CD4-positive, alpha-beta T cell treated with Interleukin-15 for 4 hours (primary cell): ENCODE measurements around the gene PCDHGA1.
"Not testable (repeated sequence)": the region's sequence is repeated elsewhere in the genome, so short reads cannot be mapped to it uniquely, and the experiment has no call there.

Experiments
- DNase-seq: peaks from one replicate; pipeline ENCODE4 v3.0.0-alpha.2; 2020; ENCODE audit warnings: low spot score

Gene PCDHGA1

DNA sequence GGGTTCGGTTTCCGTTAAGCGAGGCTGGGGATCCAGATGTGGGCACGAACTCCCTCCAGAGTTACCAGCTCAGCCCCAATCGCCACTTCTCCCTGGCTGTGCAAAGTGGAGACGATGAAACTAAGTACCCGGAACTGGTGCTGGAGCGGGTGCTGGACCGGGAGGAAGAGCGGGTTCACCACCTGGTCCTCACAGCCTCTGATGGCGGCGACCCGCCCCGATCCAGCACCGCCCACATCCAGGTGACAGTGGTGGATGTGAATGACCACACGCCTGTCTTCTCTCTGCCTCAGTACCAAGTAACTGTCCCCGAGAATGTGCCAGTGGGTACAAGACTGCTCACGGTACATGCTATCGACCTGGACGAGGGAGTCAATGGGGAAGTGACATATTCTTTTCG lies 53.0 kb downstream of the PCDHGA1 start:
- no peak for DNase-seq

DNA sequence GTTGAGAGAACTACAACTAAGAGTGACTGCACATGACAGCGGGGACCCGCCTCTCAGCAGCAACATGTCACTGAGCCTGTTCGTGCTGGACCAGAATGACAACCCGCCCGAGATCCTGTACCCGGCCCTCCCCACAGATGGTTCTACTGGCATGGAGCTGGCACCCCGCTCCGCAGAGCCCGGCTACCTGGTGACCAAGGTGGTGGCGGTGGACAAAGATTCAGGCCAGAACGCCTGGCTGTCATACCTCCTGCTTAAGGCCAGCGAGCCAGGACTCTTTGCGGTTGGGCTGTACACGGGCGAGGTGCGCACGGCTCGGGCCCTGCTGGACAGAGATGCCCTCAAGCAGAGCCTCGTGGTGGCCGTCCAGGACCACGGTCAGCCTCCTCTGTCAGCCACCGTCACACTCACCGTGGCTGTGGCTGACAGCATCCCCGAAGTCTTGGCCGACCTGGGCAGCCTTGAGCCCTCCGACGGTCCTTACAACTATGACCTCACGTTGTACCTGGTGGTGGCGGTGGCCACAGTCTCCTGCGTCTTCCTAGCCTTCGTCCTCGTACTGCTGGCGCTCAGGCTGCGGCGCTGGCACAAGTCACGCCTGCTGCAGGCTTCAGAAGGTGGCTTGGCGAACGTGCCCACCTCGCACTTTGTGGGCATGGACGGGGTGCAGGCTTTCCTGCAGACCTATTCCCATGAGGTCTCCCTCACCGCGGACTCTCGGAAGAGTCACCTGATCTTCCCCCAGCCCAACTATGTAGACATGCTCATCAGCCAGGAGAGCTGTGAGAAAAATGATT lies 54.4 kb downstream of the PCDHGA1 start:
- no peak for DNase-seq

DNA sequence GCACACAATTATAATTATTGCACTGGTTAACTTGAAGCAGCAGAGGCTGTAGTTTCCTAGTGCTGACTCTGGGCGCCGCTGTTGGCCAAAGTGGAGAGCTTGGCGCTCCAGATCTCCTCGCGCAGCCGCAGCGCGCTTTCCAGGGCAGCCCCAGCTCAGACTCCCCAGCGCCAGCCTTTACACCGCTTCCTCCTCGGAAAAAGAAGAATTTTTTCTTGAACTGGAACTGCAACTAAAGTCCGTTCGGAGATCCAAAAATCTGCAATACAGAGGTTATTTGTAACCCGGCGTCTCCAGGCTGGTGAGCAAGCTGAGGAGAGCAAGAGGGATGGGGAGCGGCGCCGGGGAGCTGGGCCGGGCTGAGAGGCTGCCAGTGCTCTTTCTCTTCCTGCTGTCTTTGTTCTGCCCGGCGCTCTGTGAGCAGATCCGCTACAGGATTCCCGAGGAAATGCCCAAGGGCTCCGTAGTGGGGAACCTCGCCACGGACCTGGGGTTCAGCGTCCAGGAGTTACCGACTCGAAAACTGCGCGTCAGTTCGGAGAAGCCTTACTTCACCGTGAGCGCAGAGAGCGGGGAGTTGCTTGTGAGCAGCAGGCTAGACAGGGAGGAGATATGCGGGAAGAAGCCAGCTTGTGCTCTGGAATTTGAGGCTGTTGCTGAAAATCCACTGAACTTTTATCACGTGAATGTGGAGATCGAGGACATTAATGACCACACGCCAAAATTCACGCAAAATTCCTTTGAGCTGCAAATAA lies 57.4 kb downstream of the PCDHGA1 start, which contains the start of gene PCDHGB4:
PCDHGB4 (plus strand) TSS at position 142 of the 755 bp plus-strand sequence; CDS start at position 329, 187 bp downstream.
- DNase-seq, result not testable (repeated sequence)

DNA sequence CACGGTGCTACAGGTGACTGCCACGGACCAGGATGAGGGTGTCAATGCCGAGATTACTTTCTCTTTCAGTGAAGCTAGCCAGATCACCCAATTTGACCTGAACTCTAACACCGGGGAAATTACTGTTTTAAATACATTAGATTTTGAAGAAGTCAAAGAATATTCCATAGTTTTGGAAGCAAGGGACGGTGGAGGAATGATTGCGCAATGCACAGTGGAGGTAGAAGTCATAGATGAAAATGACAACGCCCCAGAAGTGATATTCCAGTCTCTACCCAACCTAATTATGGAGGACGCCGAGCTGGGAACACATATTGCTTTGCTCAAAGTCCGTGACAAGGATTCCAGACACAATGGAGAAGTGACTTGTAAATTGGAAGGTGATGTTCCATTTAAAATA lies 58.3 kb downstream of the PCDHGA1 start:
- no peak for DNase-seq

DNA sequence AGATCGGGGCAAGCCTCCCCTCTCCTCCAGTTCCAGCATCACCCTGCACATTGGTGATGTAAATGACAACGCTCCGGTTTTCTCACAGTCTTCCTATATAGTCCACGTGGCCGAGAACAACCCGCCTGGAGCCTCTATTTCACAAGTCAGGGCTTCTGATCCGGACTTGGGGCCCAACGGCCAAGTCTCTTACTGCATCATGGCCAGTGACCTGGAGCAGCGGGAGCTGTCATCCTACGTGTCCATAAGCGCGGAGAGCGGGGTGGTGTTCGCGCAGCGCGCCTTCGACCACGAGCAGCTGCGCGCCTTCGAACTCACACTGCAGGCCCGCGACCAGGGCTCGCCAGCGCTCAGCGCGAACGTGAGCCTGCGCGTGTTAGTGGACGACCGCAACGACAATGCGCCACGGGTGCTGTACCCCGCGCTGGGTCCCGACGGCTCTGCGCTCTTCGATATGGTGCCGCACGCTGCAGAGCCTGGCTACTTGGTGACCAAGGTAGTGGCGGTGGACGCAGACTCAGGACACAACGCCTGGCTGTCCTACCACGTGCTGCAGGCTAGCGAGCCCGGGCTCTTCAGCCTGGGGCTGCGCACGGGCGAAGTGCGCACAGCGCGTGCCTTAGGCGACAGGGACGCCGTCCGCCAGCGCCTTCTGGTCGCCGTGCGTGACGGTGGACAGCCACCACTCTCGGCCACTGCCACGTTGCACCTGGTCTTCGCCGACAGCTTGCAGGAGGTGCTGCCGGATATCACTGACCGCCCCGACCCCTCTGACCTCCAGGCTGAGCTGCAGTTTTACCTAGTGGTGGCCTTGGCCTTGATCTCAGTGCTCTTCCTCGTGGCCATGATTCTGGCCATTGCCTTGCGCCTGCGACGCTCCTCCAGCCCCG lies 59.1 kb downstream of the PCDHGA1 start:
- DNase-seq, result no peak

DNA sequence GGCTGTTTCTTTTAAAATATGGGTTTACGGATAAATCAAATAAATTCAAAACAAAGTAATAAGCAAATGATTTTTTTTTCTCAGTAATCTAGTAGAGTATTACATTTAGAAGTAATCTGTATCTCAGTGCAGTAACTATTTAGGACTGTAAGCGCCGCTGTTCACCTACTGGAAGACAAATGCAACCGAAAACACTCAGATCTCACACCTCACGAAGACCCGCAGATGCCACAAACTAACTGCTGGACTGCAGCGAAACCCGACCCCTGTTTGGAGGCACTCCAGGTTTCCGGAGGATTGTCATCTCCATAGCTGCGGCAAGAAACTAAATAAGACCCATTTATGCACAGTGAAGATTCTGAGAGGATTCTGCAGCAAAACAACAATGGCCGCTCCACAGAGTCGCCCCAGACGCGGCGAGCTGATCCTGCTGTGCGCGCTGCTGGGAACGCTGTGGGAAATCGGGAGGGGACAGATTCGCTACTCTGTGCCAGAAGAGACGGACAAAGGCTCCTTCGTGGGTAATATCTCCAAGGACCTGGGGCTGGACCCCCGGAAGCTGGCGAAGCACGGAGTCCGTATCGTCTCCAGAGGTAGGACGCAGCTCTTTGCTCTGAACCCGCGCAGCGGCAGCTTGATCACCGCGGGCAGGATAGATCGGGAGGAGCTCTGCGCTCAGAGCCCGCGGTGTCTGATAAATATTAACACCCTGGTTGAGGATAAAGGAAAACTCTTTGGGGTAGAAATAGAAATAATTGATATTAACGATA lies 62.3 kb downstream of the PCDHGA1 start, which contains the start of gene PCDHGA8:
PCDHGA8 (plus strand) TSS at position 205 of the 770 bp plus-strand sequence; CDS start at position 386, 181 bp downstream.
- no peak for DNase-seq

DNA sequence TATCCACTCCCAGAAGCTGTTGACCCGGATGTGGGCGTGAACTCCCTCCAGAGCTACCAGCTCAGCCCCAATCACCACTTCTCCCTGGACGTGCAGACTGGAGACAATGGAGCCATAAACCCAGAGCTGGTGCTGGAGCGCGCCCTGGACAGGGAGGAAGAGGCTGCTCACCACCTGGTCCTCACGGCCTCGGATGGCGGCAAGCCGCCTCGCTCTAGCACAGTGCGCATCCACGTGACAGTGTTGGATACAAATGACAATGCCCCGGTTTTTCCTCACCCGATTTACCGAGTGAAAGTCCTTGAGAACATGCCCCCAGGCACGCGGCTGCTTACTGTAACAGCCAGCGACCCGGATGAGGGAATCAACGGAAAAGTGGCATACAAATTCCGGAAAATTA lies 63.0 kb downstream of the PCDHGA1 start:
- DNase-seq, result no peak

DNA sequence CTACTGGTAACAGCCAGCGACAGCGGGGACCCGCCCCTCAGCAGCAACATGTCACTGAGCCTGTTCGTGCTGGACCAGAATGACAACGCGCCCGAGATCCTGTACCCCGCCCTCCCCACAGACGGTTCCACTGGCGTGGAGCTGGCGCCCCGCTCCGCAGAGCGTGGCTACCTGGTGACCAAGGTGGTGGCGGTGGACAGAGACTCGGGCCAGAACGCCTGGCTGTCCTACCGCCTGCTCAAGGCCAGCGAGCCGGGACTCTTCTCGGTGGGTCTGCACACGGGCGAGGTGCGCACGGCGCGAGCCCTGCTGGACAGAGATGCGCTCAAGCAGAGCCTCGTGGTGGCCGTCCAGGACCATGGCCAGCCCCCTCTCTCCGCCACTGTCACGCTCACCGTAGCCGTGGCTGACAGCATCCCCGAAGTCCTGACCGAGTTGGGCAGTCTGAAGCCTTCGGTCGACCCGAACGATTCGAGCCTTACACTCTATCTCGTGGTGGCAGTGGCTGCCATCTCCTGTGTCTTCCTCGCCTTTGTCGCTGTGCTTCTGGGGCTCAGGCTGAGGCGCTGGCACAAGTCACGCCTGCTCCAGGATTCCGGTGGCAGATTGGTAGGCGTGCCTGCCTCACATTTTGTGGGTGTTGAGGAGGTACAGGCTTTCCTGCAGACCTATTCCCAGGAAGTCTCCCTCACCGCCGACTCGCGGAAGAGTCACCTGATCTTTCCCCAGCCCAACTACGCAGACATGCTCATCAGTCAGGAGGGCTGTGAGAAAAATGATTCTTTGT lies 64.3 kb downstream of the PCDHGA1 start:
- not testable (repeated sequence) for DNase-seq

DNA sequence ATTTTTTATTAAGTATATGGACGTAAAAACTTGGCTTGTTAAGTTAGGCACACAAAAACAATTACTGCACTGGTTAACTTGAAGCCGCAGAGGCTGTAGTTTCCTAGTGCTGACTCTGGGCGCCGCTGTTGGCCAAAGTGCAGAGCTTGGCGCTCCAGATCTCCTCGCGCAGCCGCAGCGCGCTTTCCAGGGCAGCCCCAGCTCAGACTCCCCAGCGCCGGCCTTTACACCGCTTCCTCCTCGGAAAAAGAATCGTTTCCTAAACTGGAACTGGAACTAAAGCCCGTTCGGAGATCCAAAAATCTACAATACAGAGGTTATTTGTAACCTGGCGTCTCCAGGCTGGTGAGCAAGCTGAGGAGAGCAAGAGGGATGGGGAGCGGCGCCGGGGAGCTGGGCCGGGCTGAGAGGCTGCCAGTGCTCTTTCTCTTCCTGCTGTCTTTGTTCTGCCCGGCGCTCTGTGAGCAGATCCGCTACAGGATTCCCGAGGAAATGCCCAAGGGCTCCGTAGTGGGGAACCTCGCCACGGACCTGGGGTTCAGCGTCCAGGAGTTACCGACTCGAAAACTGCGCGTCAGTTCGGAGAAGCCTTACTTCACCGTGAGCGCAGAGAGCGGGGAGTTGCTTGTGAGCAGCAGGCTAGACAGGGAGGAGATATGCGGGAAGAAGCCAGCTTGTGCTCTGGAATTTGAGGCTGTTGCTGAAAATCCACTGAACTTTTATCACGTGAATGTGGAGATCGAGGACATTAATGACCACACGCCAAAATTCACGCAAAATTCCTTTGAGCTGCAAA lies 67.6 kb downstream of the PCDHGA1 start, which contains the start of gene PCDHGB5:
PCDHGB5 (plus strand) TSS at position 192 of the 796 bp plus-strand sequence; CDS start at position 373, 181 bp downstream.
- DNase-seq, result peak; percentile 31

DNA sequence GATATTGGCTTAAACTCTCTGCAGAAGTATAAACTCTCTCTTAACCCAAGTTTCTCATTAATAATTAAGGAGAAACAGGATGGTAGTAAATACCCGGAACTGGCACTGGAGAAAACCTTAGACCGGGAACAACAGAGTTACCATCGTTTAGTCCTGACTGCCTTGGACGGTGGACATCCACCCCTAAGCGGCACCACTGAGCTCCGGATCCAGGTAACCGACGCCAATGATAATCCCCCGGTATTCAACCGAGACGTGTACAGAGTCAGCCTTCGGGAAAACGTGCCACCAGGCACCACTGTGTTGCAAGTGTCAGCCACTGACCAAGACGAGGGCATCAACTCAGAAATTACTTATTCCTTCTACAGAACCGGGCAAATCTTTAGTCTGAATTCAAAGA lies 68.3 kb downstream of the PCDHGA1 start:
- DNase-seq, result no peak

DNA sequence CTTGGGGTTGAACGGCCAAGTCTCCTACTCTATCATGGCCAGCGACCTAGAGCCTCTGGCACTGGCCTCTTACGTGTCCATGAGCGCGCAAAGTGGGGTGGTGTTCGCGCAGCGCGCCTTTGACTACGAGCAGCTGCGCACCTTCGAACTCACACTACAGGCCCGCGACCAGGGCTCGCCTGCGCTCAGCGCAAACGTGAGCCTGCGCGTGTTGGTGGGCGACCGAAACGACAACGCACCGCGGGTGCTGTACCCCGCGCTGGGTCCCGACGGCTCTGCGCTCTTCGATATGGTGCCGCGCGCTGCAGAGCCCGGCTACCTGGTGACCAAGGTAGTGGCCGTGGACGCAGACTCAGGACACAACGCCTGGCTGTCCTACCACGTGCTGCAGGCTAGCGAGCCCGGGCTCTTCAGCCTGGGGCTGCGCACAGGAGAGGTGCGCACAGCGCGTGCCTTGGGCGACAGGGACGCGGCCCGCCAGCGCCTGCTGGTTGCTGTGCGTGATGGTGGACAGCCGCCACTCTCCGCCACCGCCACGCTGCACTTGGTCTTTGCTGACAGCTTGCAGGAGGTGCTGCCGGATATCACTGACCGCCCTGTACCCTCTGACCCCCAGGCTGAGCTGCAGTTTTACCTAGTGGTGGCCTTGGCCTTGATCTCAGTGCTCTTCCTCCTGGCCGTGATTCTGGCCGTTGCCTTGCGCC lies 69.4 kb downstream of the PCDHGA1 start:
- DNase-seq, result no peak

DNA sequence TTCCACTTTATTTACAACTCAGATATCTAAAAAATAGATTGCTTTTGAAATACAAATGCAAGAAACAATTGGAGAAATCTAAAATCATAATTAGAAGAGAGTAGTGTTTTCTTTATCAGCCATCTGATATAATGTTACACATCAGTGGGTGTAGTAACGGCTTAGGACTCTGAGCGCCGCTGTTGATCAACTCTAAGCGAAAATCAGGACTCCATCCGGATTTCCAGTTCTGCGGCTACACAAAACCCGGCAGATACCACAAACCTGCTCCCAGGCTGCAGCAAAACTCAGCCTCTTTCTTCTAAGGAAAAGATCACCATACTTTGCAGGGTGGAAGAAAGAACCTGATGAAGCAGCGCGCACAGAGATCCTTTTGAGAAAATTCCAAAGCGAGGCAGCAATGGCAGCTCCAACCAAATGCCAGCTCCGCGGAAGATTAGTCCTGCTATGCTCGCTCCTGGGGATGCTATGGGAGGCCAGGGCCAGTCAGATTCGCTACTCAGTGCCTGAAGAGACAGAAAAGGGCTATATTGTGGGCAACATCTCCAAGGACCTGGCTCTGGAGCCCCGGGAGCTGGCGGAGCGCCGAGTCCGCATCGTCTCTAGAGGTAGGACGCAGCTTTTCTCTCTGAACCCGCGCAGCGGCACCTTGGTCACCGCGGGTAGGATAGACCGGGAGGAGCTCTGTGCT lies 72.4 kb downstream of the PCDHGA1 start, which contains the start of gene PCDHGA9:
PCDHGA9 (plus strand) TSS at position 226 of the 691 bp plus-strand sequence; CDS start at position 401, 175 bp downstream.
- DNase-seq, result no peak

DNA sequence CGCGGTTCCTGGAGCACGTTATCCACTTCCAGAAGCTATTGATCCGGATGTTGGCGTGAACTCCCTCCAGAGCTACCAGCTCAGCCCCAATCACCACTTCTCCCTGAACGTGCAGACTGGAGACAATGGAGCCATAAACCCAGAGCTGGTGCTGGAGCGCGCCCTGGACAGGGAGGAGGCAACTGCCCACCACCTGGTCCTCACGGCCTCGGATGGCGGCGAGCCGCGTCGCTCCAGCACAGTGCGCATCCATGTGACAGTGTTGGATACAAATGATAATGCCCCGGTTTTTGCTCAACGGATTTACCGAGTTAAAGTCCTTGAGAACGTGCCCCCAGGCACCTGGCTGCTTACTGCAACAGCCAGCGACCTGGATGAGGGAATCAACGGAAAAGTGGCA lies 73.1 kb downstream of the PCDHGA1 start:
- DNase-seq, result no peak

DNA sequence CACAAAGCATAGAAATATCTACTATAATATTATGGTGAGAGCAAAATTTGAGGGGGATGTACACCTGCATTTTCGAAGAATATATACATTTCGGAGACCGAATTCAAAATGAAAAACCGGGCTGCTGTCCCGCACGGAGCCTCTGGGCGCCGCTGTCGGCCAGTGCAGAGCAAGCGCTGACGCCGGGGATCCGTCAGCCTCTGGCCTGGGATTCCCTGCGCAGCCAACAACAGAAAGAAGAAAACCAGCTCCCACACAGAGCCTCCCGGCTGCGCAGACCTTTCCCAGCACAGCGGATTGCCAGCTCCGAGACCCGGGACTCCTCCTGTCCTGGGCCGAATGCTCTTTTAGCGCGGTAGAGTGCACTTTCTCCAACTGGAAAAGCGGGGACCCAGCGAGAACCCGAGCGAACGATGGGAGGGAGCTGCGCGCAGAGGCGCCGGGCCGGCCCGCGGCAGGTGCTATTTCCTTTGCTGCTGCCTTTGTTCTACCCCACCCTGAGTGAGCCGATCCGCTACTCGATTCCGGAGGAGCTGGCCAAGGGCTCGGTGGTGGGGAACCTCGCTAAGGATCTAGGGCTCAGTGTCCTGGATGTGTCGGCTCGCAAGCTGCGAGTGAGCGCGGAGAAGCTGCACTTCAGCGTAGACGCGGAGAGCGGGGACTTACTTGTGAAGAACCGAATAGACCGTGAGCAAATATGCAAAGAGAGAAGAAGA lies 77.6 kb downstream of the PCDHGA1 start, which contains the start of gene PCDHGB6:
PCDHGB6 (plus strand) TSS at position 232 of the 716 bp plus-strand sequence; CDS start at position 414, 182 bp downstream.
- DNase-seq, result peak; percentile 26

DNA sequence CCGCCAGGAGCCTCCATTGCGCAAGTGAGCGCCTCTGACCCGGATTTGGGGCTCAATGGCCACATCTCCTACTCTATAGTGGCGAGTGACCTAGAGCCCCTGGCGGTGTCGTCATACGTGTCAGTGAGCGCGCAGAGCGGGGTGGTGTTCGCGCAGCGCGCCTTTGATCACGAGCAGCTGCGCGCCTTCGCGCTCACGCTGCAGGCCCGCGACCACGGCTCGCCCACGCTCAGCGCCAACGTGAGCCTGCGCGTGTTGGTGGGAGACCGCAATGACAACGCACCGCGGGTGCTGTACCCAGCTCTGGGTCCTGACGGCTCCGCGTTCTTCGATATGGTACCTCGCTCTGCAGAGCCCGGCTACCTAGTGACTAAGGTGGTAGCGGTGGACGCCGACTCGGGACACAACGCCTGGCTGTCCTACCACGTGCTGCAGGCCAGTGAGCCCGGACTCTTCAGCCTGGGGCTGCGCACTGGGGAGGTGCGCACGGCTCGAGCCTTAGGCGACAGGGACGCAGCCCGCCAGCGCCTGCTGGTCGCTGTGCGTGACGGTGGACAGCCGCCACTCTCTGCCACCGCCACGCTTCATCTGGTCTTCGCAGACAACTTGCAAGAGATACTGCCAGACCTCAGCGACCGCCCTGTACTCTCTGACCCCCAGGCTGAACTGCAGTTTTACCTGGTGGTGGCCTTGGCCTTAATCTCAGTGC lies 79.4 kb downstream of the PCDHGA1 start:
- no peak for DNase-seq

DNA sequence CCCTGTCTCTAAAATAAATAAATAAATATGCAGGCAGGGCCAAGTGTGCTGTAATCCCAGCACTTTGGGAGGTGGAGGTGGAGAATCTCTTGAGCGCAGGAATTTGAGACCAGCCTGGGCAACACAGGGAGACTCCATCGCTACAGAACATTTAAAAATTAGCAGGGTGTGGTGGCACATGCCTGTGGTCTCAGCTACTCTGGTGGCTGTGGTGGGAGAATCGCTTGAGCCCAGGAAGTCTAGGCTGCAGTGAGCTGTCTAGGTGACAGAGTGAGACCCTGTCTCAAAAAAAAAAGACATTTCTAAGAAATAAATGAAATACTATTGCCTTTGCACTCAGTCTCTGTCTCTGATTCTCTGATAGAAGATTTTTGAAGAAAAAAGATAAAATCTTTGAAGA lies 81.3 kb downstream of the PCDHGA1 start:
- peak; percentile 23 for DNase-seq
